Osteocyte (in vitro differentiated cells): ENCODE measurements around the gene FARS2. TPM values are rescaled to one million over a fixed set of nuclear protein-coding genes. Genes with fewer than 3 reads are reported as not detected.
A peak's percentile ranks its signal among the peaks of the same experiment; 100 is the strongest.

Source experiments
- DNase-seq: peaks from one replicate; pipeline ENCODE4 v3.0.0; 2021; ENCODE audit warnings: mixed read lengths; ENCODE audit not compliant: unreplicated experiment; ENCODE audit errors: extremely low spot score
- H3K27ac Mint-ChIP-seq: one replicate; pipeline ENCODE4 v1.8.0; 2021; ENCODE audit warnings: mild to moderate bottlenecking, mixed read lengths; ENCODE audit not compliant: unreplicated experiment
- H3K27me3 Mint-ChIP-seq: one replicate; pipeline ENCODE4 v1.8.0; 2021; ENCODE audit warnings: mixed read lengths; ENCODE audit not compliant: unreplicated experiment
- H3K36me3 Mint-ChIP-seq: one replicate; pipeline ENCODE4 v1.8.0; 2021; ENCODE audit warnings: mixed read lengths; ENCODE audit not compliant: unreplicated experiment
- H3K4me1 Mint-ChIP-seq: one replicate; pipeline ENCODE4 v1.8.0; 2021; ENCODE audit warnings: mixed read lengths; ENCODE audit not compliant: unreplicated experiment
- H3K4me3 Mint-ChIP-seq: one replicate; pipeline ENCODE4 v1.8.0; 2021; ENCODE audit warnings: mild to moderate bottlenecking, moderate library complexity, mixed read lengths; ENCODE audit not compliant: unreplicated experiment
- H3K9me3 Mint-ChIP-seq: one replicate; pipeline ENCODE4 v1.8.0; 2021; ENCODE audit warnings: mixed read lengths; ENCODE audit not compliant: unreplicated experiment
- total RNA-seq: library from RNA; stranded (reverse); gene quantifications from 2 replicates; pipeline ENCODE4 v1.2.1, GENCODE V29; 2021
- TF ChIP-seq, protein P1 (sequence below): fragments of 200-600 bp; sonication (generic); IDR thresholded peaks from 2 replicates; pipeline ENCODE4 v1.5.0; 2021; ENCODE audit warnings: antibody characterized with exemption, mild to moderate bottlenecking, moderate library complexity

FARS2 gene
- total RNA-seq, 1 donor from 2014 or later: 17.4 TPM

DNA sequence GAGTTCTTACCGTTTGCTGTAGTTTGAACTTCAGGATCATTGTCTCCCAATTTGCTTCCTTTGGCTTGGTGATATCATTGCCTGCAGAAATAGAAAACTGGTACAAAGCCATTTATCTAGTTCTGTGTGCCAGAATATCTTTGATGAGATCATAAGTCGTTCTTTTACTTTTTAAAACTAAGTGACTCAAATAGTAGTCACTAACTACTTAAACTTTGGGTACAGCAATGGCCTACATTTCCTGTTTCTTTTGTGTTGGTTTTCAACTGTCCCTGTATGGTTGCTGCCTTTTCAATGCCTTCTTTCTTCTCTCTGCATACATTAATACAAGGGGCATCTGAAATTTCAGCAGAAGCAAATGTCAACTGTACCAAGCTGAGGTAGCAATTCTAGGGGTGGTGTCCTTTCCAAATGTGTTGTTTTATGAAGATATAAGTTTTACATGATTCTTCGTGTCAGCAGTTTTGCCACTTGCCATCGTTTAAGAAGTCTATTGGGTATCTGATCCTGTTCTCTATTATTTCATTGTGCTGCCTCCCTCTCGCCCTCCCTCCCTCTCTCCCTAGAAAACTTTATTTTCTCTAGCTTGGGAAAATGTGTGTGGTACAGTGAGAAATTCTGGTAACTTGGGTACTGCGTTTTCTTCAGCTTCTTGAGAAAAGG is 238.5 kb downstream of the FARS2 start:
- Mint-ChIP-seq H3K9me3 (no peaks in the 10 kb centered on the region), H3K4me1 (peaks cover 33% of the 10 kb centered on the region), H3K4me3 (no peak overlapping the region), H3K27ac (peak overlapping the region; percentile 55), H3K27me3 (no peaks in the 10 kb centered on the region), H3K36me3 (no peaks in the 10 kb centered on the region)
- TF ChIP-seq, protein P1, sequence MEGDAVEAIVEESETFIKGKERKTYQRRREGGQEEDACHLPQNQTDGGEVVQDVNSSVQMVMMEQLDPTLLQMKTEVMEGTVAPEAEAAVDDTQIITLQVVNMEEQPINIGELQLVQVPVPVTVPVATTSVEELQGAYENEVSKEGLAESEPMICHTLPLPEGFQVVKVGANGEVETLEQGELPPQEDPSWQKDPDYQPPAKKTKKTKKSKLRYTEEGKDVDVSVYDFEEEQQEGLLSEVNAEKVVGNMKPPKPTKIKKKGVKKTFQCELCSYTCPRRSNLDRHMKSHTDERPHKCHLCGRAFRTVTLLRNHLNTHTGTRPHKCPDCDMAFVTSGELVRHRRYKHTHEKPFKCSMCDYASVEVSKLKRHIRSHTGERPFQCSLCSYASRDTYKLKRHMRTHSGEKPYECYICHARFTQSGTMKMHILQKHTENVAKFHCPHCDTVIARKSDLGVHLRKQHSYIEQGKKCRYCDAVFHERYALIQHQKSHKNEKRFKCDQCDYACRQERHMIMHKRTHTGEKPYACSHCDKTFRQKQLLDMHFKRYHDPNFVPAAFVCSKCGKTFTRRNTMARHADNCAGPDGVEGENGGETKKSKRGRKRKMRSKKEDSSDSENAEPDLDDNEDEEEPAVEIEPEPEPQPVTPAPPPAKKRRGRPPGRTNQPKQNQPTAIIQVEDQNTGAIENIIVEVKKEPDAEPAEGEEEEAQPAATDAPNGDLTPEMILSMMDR: no peak
- no peak for DNase-seq

DNA sequence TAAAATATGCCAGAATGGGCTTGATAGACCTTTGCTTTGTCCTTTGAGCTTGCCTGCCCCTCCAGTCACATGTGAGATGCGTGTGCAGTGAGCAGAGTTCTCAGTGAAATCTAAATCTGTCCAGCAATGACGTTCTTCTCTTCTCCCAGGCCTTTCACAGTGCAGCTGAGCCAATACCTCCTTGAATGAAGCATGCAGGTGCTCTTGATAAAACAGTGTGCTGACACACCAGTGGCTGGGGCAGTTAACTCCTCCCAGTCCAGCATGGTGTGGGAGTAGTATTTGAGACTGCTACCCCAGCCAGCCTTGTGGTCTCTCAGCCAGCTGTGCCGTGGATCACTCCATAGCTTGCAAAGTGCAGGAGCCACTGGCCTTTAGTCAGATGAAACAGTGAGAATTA is 240.5 kb downstream of the FARS2 start:
- no peak for DNase-seq
- no peak overlapping the region for H3K4me3 Mint-ChIP-seq
- H3K27ac Mint-ChIP-seq: no peak overlapping the region
- TF ChIP-seq, protein P1: no peak
- peaks cover 33% of the 10 kb centered on the region for H3K4me1 Mint-ChIP-seq
- no peaks in the 10 kb centered on the region for H3K9me3 Mint-ChIP-seq
- H3K36me3 Mint-ChIP-seq: no peaks in the 10 kb centered on the region
- H3K27me3 Mint-ChIP-seq: no peaks in the 10 kb centered on the region

DNA sequence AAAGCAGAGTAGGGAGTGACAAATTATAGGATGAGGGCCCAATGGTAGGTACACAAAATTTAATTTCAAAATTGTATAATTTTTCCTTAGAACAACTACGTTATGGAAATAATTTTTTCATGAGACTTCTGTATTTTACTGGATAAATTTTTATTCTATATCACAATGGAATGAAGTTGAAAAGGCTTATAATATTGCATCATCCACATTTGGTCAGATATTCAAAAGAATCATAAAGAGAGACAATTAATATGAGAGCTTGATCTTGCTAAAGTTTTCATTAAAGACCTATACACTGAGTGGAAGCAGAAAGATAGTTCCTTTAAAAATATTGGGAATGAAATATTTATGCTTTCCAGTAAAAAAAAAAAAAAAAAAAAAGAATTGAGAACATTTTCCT is 242.8 kb downstream of the FARS2 start:
- no peaks in the 10 kb centered on the region for H3K36me3 Mint-ChIP-seq
- no peak overlapping the region for H3K4me3 Mint-ChIP-seq
- no peaks in the 10 kb centered on the region for H3K9me3 Mint-ChIP-seq
- no peak for DNase-seq
- H3K27me3 Mint-ChIP-seq: no peaks in the 10 kb centered on the region
- H3K4me1 Mint-ChIP-seq: peaks cover 19% of the 10 kb centered on the region
- no peak overlapping the region for H3K27ac Mint-ChIP-seq
- TF ChIP-seq, protein P1: no peak

DNA sequence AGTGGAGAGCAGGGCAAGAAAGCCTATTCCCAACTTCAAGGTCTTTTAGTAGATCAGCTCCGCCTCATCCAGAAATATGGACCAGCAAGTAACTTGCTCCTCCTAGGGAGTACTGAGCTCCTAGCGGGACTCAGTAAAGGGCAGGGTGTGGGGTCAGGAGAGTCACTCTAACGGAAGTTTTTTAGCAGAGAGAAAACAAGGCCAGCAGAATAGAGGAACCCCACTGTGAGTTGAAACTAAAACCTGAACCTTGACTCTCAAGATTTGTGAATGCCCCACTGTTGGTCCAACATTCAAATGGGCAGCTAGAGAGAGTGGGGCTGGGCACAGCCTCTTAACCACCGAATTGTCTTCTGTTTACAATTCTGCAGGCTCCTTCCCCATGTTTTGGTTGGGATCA is 244.8 kb downstream of the FARS2 start:
- Mint-ChIP-seq H3K27ac (no peak overlapping the region), H3K4me1 (no peaks in the 10 kb centered on the region), H3K4me3 (no peak overlapping the region), H3K9me3 (no peaks in the 10 kb centered on the region), H3K27me3 (no peaks in the 10 kb centered on the region), H3K36me3 (no peaks in the 10 kb centered on the region)
- TF ChIP-seq, protein P1: no peak
- DNase-seq: no peak

DNA sequence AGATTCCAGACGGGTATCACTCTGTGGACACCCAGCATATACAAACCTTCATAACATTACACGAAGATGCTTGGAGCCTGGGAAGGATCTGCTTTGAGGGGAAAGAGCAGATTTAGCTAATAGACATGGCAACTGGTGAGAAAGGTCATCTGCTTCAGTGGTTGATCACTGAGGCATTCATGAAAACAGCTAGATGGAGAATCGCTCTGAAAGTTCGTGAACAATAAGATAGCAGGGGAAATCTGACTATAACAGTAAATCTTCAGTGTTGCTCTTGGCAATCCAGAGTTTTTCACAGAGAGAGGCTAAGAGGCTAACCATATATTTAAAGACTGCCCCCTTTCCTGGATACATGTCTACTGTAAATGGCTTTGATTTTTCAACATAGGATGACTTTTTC is 245.3 kb downstream of the FARS2 start:
- H3K27ac Mint-ChIP-seq: no peak overlapping the region
- H3K36me3 Mint-ChIP-seq: no peaks in the 10 kb centered on the region
- DNase-seq: no peak
- no peak overlapping the region for H3K4me3 Mint-ChIP-seq
- no peaks in the 10 kb centered on the region for H3K4me1 Mint-ChIP-seq
- H3K27me3 Mint-ChIP-seq: no peaks in the 10 kb centered on the region
- TF ChIP-seq, protein P1: no peak
- H3K9me3 Mint-ChIP-seq: no peaks in the 10 kb centered on the region
